Naive thymus-derived CD4-positive, alpha-beta T cell (primary cell): ENCODE data around the gene CEL. TPM values are rescaled to one million over a fixed set of nuclear protein-coding genes. Genes with fewer than 3 reads are reported as not detected.
A peak's percentile ranks its signal among the peaks of the same experiment; 100 is the strongest.

ENCODE experiments used
- ATAC-seq: fragments of 150-1000 bp; cut with Tn5 transposase; 2 replicates; pipeline ENCODE4 v1.10.0; 2021; ENCODE audit warnings: mild to moderate bottlenecking, moderate library complexity
- CTCF ChIA-PET: fragments of 350-600 bp; sonication (Branson Sonifier 250); formaldehyde crosslinking; loops from one replicate; lab custom pipeline; 2021; ENCODE audit warnings: antibody characterized with exemption; lab: Charles Lee
- POLR2A ChIA-PET: fragments of 350-600 bp; sonication (Branson Sonifier 250); formaldehyde crosslinking; loops from one replicate; lab custom pipeline; 2021; ENCODE audit warnings: antibody characterized with exemption, inconsistent platforms; lab: Charles Lee
- DNase-seq, 9 donors: peaks; one replicate each; pipeline versions ENCODE4 v3.0.0 to v3.0.0-alpha.2; 2020 to 2022; ENCODE audit warnings: mixed read lengths in 1 of 9
- H3K27ac ChIP-seq: one replicate; pipeline ENCODE4 v1.7.0; 2013; ENCODE audit warnings: mild to moderate bottlenecking, low read depth, low read length, moderate library complexity
- H3K27me3 ChIP-seq, 2 donors: one replicate each; pipeline ENCODE4 v1.7.0; 2013; ENCODE audit warnings: low read length in 2 of 2, mild to moderate bottlenecking in 2 of 2, moderate library complexity in 2 of 2; ENCODE audit not compliant: control insufficient read depth in 2 of 2, insufficient read depth in 2 of 2
- H3K36me3 ChIP-seq, 3 experiments: 1 replicate in 2 of 3; 2 replicates in 1 of 3; pipeline ENCODE4 v1.7.0; 2013; ENCODE audit warnings: low read length in 3 of 3, mild to moderate bottlenecking in 3 of 3, moderate library complexity in 1 of 3; ENCODE audit not compliant: insufficient read depth in 3 of 3, control insufficient read depth in 2 of 3
- H3K4me1 ChIP-seq, 2 donors: one replicate each; pipeline ENCODE4 v1.7.0; 2013; ENCODE audit warnings: low read length in 2 of 2, mild to moderate bottlenecking in 2 of 2, moderate library complexity in 1 of 2; ENCODE audit not compliant: control insufficient read depth in 2 of 2, insufficient read depth in 2 of 2
- H3K4me3 ChIP-seq: 2 replicates; pipeline ENCODE4 v1.7.0; 2013; ENCODE audit warnings: mild to moderate bottlenecking, low read length
- H3K9me3 ChIP-seq, 3 experiments: 1 replicate in 2 of 3; 2 replicates in 1 of 3; pipeline ENCODE4 v1.7.0; 2013; ENCODE audit warnings: low read length in 3 of 3; ENCODE audit not compliant: control insufficient read depth in 2 of 3
- H3K27ac Mint-ChIP-seq, 9 donors: one replicate each; pipeline ENCODE4 v1.8.0; 2020 to 2022; ENCODE audit warnings: mixed read lengths in 9 of 9, mild to moderate bottlenecking in 8 of 9, moderate library complexity in 5 of 9, inconsistent platforms in 2 of 9
- H3K27me3 Mint-ChIP-seq, 5 donors: one replicate each; pipeline ENCODE4 v1.8.0; 2021 to 2022; ENCODE audit warnings: mixed read lengths in 5 of 5, mild to moderate bottlenecking in 1 of 5
- H3K36me3 Mint-ChIP-seq, 5 donors: one replicate each; pipeline ENCODE4 v1.8.0; 2020 to 2022; ENCODE audit warnings: mixed read lengths in 5 of 5, mild to moderate bottlenecking in 3 of 5, inconsistent platforms in 1 of 5
- H3K4me1 Mint-ChIP-seq, 7 donors: one replicate each; pipeline ENCODE4 v1.8.0; 2020 to 2022; ENCODE audit warnings: mixed read lengths in 7 of 7, mild to moderate bottlenecking in 3 of 7, inconsistent platforms in 1 of 7
- H3K4me3 Mint-ChIP-seq, 10 donors: one replicate each; pipeline ENCODE4 v1.8.0; 2020 to 2022; ENCODE audit warnings: mild to moderate bottlenecking in 10 of 10, mixed read lengths in 10 of 10, moderate library complexity in 6 of 10, inconsistent platforms in 2 of 10
- H3K9me3 Mint-ChIP-seq, 11 donors: one replicate each; pipeline ENCODE4 v1.8.0; 2020 to 2022; ENCODE audit warnings: mixed read lengths in 11 of 11, mild to moderate bottlenecking in 4 of 11, inconsistent platforms in 1 of 11, moderate library complexity in 1 of 11
- intact Hi-C, 2 donors: fragments of 100-400 bp; cut with micrococcal nuclease; formaldehyde crosslinking; loops; one replicate each; pipeline ENCODE4 v1.15.1; 2023
- polyA plus RNA-seq, 2 donors: library from polyadenylated mRNA; unstranded; fragments of 300-500 nt; fragmentation: Illumina TruSeq; gene quantifications; one replicate each; pipeline ENCODE4 v1.2.3, GENCODE V29; 2021
- total RNA-seq, 6 experiments: library from RNA in 5 of 6; stranded (reverse) in 5 of 6; gene quantifications; 1 replicate in 5 of 6; 2 replicates in 1 of 6; pipeline ENCODE4 v1.2.3 and lab custom pipeline; 2021 to 2026

Gene CEL
- total and polyA plus RNA-seq, 7 experiments from 2014 or later = 0.32 to 2.3 (median 2.2) TPM; not detected in 2

DNA sequence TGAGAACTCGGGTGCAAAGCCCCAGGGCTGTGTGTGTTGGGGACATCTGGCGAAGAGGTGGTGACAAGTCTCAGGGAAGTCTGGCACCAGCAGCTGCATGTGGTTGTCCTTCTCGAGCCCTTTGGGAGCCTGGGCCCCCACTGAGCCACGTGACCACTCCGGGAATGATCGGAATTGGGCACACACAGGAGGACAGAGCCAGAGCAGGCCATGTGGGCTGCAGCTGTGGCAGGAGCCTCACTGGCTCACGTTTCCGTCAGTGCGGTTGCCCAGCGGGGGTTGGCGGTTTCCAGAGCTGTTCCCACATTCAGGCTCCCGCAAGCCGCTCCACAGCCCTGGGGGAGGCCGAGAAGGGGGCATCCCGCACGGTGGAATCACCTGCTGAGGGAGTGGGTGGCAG lies 6.8 kb upstream of the CEL start:
- Histone ChIP-seq H3K4me1 (peaks cover 5 to 43% of the 10 kb centered on the region in 2 donors), H3K9me3 (no peaks in the 10 kb centered on the region), H3K36me3 (peaks cover 0 to 62% (median 13%) of the 10 kb centered on the region in 3 experiments), H3K27ac (no peak overlapping the region), H3K27me3 (no peaks in the 10 kb centered on the region), H3K4me3 (no peak overlapping the region)
- H3K27me3 Mint-ChIP-seq = no peaks in the 10 kb centered on the region
- peaks cover 23 to 46% (median 39%) of the 10 kb centered on the region in 7 donors for H3K4me1 Mint-ChIP-seq
- CTCF ChIA-PET = no interaction called here
- no peak for DNase-seq
- no peak overlapping the region for H3K4me3 Mint-ChIP-seq
- H3K36me3 Mint-ChIP-seq = peaks cover 0 to 27% (median 9%) of the 10 kb centered on the region in 5 donors
- intact Hi-C loops = no loop called here
- ATAC-seq = no peak
- H3K27ac Mint-ChIP-seq = peak overlapping the region in 2 of 9 donors; percentile 74 to 84
- POLR2A ChIA-PET = no interaction called here
- H3K9me3 Mint-ChIP-seq = no peaks in the 10 kb centered on the region

DNA sequence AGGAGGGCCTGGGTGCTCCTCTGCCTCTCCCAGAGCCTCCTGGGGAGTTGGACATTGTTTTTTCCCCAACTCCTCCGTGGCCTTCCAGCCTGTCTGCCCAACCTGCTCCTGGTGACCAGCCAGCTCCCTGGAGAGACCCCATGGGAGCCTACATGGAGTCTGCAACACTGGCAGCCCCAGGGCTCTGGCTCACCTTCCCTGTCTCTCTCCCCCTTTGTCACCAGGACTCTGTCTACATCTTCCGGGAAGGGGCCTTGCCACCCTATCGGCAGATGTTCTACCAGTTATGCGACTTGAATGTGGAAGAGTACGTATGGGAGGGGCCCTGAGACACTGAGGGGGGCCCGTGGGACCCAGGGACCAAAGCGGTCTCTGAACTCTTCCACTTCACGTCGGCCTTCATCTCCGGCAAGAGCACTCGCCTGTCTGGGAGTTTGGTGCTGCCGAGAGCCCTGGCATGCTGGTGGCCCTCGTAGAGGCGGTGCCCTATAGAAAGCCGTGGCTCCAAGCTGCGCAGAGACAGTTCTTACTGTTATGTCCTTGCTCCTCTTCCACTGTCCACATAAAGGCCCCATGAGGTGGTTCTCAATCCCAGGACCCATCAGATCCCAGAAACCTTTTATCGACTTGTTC lies 5.9 kb upstream of the CEL start:
- peak overlapping the region in 7 of 10 donors; percentile 48 to 85 (median 77) for H3K4me3 Mint-ChIP-seq
- intact Hi-C loops = no loop called here
- ATAC-seq = no peak
- H3K9me3 Mint-ChIP-seq = no peaks in the 10 kb centered on the region
- peaks cover 5 to 49% of the 10 kb centered on the region in 2 donors for H3K4me1 ChIP-seq
- H3K27me3 Mint-ChIP-seq = no peaks in the 10 kb centered on the region
- peaks cover 0 to 53% (median 12%) of the 10 kb centered on the region in 3 experiments for H3K36me3 ChIP-seq
- no peak for DNase-seq
- peak overlapping the region; percentile 75 to 95 (median 90) for H3K27ac Mint-ChIP-seq
- H3K4me3 ChIP-seq = no peak overlapping the region
- ChIA-PET CTCF (interaction anchor here (1.1 kb wide), 2 partner anchors 26 to 34 kb away, joined by 3 to 4 read pairs; no protein-coding TSS in a partner anchor), POLR2A (interaction anchor here (0.5 to 2.6 kb wide), 3 partner anchors 25 to 702 kb away, joined by 3 to 18 read pairs (median 3); partner anchors contain the start of gene GTF3C5)
- no peaks in the 10 kb centered on the region for H3K9me3 ChIP-seq
- H3K36me3 Mint-ChIP-seq = peaks cover 0 to 22% (median 9%) of the 10 kb centered on the region in 5 donors
- no peaks in the 10 kb centered on the region for H3K27me3 ChIP-seq
- peak overlapping the region; percentile 50 for H3K27ac ChIP-seq
- H3K4me1 Mint-ChIP-seq = peaks cover 26 to 54% (median 44%) of the 10 kb centered on the region in 7 donors

DNA sequence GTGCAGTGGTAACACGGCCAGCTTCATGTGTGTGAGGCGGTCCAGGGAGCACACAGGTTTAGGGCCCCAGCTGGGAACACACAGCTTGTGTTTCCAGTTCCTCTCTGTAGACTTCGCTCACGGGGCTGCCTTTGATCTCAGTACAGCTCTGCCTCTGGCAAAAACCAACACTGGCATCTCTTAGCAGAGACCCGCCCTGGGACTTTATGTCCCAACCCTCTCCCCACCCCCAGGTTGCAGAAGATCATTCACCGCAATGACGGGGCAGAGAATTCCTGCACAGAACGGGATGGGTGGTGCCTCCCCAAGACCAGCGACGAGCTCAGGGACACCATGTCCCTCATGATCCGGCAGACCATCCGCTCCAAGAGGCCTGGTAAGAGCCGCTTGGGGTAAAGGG lies 5.2 kb upstream of the CEL start:
- peaks cover 5 to 49% of the 10 kb centered on the region in 2 donors for H3K4me1 ChIP-seq
- intact Hi-C loops = no loop called here
- peak in 3 of 9 donors; percentile 5 to 28 (median 25) for DNase-seq
- H3K36me3 Mint-ChIP-seq = peaks cover 0 to 21% (median 9%) of the 10 kb centered on the region in 5 donors
- ChIA-PET POLR2A (interaction anchor here (0.5 to 2.6 kb wide), 5 partner anchors 26 to 703 kb away, joined by 3 to 18 read pairs (median 3); partner anchors contain the start of gene GTF3C5), CTCF (interaction anchor here (1.1 kb wide), 2 partner anchors 26 to 35 kb away, joined by 3 to 4 read pairs; no protein-coding TSS in a partner anchor)
- H3K4me3 ChIP-seq = peak overlapping the region; percentile 24
- peaks cover 0 to 46% (median 10%) of the 10 kb centered on the region in 3 experiments for H3K36me3 ChIP-seq
- peak overlapping the region; percentile 75 to 95 (median 90) for H3K27ac Mint-ChIP-seq
- H3K9me3 Mint-ChIP-seq = no peaks in the 10 kb centered on the region
- no peaks in the 10 kb centered on the region for H3K9me3 ChIP-seq
- H3K27ac ChIP-seq = peak overlapping the region; percentile 50
- H3K4me1 Mint-ChIP-seq = peaks cover 26 to 60% (median 45%) of the 10 kb centered on the region in 7 donors
- H3K4me3 Mint-ChIP-seq = peak overlapping the region; percentile 48 to 85 (median 76)
- ATAC-seq = peak; percentile 28
- no peaks in the 10 kb centered on the region for H3K27me3 Mint-ChIP-seq
- no peaks in the 10 kb centered on the region for H3K27me3 ChIP-seq

- ChIA-PET POLR2A (interaction anchor here (0.6 to 2.6 kb wide), 3 partner anchors 26 to 117 kb away, joined by 3 to 18 read pairs (median 3); partner anchors contain the start of gene GTF3C5), CTCF (interaction anchor here (0.8 to 1.1 kb wide), 4 partner anchors 15 to 43 kb away, joined by 3 to 4 read pairs (median 4); no protein-coding TSS in a partner anchor)
- peaks cover 5 to 49% of the 10 kb centered on the region in 2 donors for H3K4me1 ChIP-seq
- Mint-ChIP-seq H3K4me1 (peaks cover 25 to 60% (median 45%) of the 10 kb centered on the region in 7 donors), H3K36me3 (peaks cover 0 to 21% (median 9%) of the 10 kb centered on the region in 5 donors), H3K27me3 (no peaks in the 10 kb centered on the region), H3K27ac (peak overlapping the region in 8 of 9 donors; percentile 45 to 95 (median 90)), H3K9me3 (no peaks in the 10 kb centered on the region), H3K4me3 (peak overlapping the region in 7 of 10 donors; percentile 9 to 85 (median 77))
- H3K27me3 ChIP-seq = no peaks in the 10 kb centered on the region
- H3K27ac ChIP-seq = peak overlapping the region; percentile 50
- H3K4me3 ChIP-seq = peak overlapping the region; percentile 24
- intact Hi-C loops = no loop called here
- no peaks in the 10 kb centered on the region for H3K9me3 ChIP-seq
- DNase-seq (peak in 7 of 9 donors; percentile 24 to 55 (median 41)), ATAC-seq (peak; percentile 60)
- H3K36me3 ChIP-seq = peaks cover 0 to 42% (median 8%) of the 10 kb centered on the region in 3 experiments
These were observed 4.8 kb upstream of the CEL start for GRCh38 chr9:133057006-133057405.

DNA sequence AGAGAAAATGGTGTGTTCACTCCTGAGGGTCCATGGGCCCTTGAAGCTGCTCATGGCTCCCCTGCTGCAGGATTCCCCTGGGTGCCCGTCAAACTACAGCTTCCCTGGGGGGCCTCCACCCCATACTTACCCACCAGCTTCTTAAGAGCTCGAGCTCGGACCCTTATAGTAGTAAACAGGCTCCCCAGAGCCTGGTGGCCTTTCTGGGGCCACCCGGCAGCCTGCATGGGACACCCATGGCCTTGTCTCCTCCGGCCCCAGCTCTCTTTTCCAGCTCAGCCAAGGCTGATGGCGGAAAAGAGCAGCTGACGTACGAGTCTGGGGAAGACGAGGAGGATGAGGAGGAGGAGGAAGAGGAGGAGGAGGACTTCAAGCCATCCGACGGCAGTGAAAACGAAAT lies 4.2 kb upstream of the CEL start:
- no peak for ATAC-seq
- Mint-ChIP-seq H3K27me3 (no peaks in the 10 kb centered on the region), H3K9me3 (no peaks in the 10 kb centered on the region), H3K27ac (peak overlapping the region in 8 of 9 donors; percentile 4 to 91 (median 84)), H3K4me3 (peak overlapping the region in 4 of 10 donors; percentile 41 to 77 (median 72)), H3K36me3 (peaks cover 0 to 17% (median 9%) of the 10 kb centered on the region in 5 donors), H3K4me1 (peaks cover 24 to 62% (median 45%) of the 10 kb centered on the region in 7 donors)
- no peak for DNase-seq
- H3K27ac ChIP-seq = peak overlapping the region; percentile 50
- CTCF ChIA-PET = interaction anchor here (0.8 to 1.1 kb wide), 2 partner anchors 15 to 44 kb away, joined by 3 to 4 read pairs; no protein-coding TSS in a partner anchor
- peaks cover 5 to 49% of the 10 kb centered on the region in 2 donors for H3K4me1 ChIP-seq
- no peaks in the 10 kb centered on the region for H3K27me3 ChIP-seq
- intact Hi-C loops = no loop called here
- H3K4me3 ChIP-seq = no peak overlapping the region
- no peaks in the 10 kb centered on the region for H3K9me3 ChIP-seq
- peaks cover 0 to 36% (median 6%) of the 10 kb centered on the region in 3 experiments for H3K36me3 ChIP-seq
- POLR2A ChIA-PET = interaction anchor here (1.0 to 2.6 kb wide), 2 partner anchors 27 to 49 kb away, joined by 3 to 18 read pairs; partner anchors contain the start of gene GTF3C5

DNA sequence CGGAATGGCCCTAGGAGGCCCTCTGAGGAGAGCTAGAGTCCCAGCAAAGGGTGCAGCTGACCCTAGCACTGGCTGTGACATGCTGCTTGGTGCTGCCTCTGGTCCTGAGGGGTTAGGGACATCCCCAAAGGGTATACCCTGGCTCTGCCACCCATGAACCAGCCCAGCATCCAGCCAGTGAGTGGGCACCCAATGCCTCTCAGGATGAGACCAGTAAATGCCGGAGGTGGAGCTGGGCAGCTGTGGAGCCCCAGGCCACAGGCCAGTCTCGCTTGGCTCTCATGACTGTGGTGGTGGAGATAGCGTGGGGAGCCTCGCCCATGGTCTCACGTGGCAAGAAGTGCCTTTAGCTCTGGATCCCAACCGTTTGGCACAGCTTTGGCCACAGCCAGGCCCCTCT lies 3.7 kb upstream of the CEL start:
- H3K9me3 ChIP-seq = no peaks in the 10 kb centered on the region
- Mint-ChIP-seq H3K9me3 (no peaks in the 10 kb centered on the region), H3K4me3 (peak overlapping the region in 6 of 10 donors; percentile 7 to 81 (median 62)), H3K4me1 (peaks cover 25 to 66% (median 45%) of the 10 kb centered on the region in 7 donors), H3K27me3 (no peaks in the 10 kb centered on the region), H3K27ac (peak overlapping the region; percentile 41 to 91 (median 84)), H3K36me3 (peaks cover 0 to 17% (median 9%) of the 10 kb centered on the region in 5 donors)
- H3K4me1 ChIP-seq = peaks cover 5 to 49% of the 10 kb centered on the region in 2 donors
- ChIA-PET POLR2A (interaction anchor here (0.5 to 2.6 kb wide), 2 partner anchors 27 to 389 kb away, joined by 3 to 18 read pairs; partner anchors contain the start of genes DDX31 and GTF3C5), CTCF (interaction anchor here (0.5 to 1.1 kb wide), 3 partner anchors 16 to 1076 kb away, joined by 3 to 4 read pairs (median 3); no protein-coding TSS in a partner anchor)
- intact Hi-C loops = no loop called here
- H3K4me3 ChIP-seq = no peak overlapping the region
- DNase-seq = no peak
- no peak for ATAC-seq
- H3K36me3 ChIP-seq = peaks cover 0 to 32% (median 6%) of the 10 kb centered on the region in 3 experiments
- H3K27me3 ChIP-seq = no peaks in the 10 kb centered on the region
- peak overlapping the region; percentile 39 for H3K27ac ChIP-seq
